Osteoblast (primary cell): ENCODE results near the gene RETSAT. TPM values are rescaled to one million over a fixed set of nuclear protein-coding genes. Genes with fewer than 3 reads are reported as not detected.
"Not testable (repeated sequence)": the region's sequence is repeated elsewhere in the genome, so short reads cannot be mapped to it uniquely, and the experiment has no call there.

Experiments
- DNase-seq: peaks from one replicate; pipeline ENCODE4 v3.0.0; 2011; ENCODE audit warnings: low spot score, mixed read lengths; ENCODE audit not compliant: insufficient read length; ENCODE audit errors: missing footprints
- H2AFZ ChIP-seq: 2 replicates; pipeline ENCODE4 v1.6.0; 2011; ENCODE audit warnings: mild to moderate bottlenecking, low read length
- H3K27ac ChIP-seq: 2 replicates; pipeline ENCODE4 v1.5.1; 2011; ENCODE audit warnings: mild to moderate bottlenecking, low read depth, low read length, moderate library complexity
- H3K27me3 ChIP-seq: 2 replicates; pipeline ENCODE4 v1.6.0; 2012; ENCODE audit warnings: mild to moderate bottlenecking, control low read depth, inconsistent platforms, low read length, moderate library complexity; ENCODE audit not compliant: insufficient read depth
- H3K36me3 ChIP-seq: 2 replicates; pipeline ENCODE4 v1.5.1; 2011; ENCODE audit warnings: mild to moderate bottlenecking, low read length, control low read depth, moderate library complexity; ENCODE audit not compliant: insufficient read depth
- H3K4me1 ChIP-seq: 2 replicates; pipeline ENCODE4 v1.5.1; 2011; ENCODE audit warnings: mild to moderate bottlenecking, low read length, control low read depth, moderate library complexity; ENCODE audit not compliant: insufficient read depth
- H3K4me2 ChIP-seq: 2 replicates; pipeline ENCODE4 v1.6.0; 2011; ENCODE audit warnings: mild to moderate bottlenecking, low read length; ENCODE audit not compliant: insufficient read depth
- H3K4me3 ChIP-seq: fragments of 200-600 bp; sonication (generic); 3 replicates; pipeline ENCODE4 v1.5.1; 2012; ENCODE audit warnings: mild to moderate bottlenecking, low read length, inconsistent platforms; ENCODE audit not compliant: insufficient read depth
- H3K79me2 ChIP-seq: 2 replicates; pipeline ENCODE4 v1.6.0; 2012; ENCODE audit warnings: mild to moderate bottlenecking, low read length, control low read depth, inconsistent platforms; ENCODE audit not compliant: insufficient read depth
- H3K9me3 ChIP-seq: 2 replicates; pipeline ENCODE4 v1.5.1; 2011; ENCODE audit warnings: low read depth, low read length, control low read depth
- H4K20me1 ChIP-seq: 2 replicates; pipeline ENCODE4 v1.6.0; 2012; ENCODE audit warnings: mild to moderate bottlenecking, low read length, control low read depth; ENCODE audit not compliant: insufficient read depth
- total RNA-seq: library from RNA; depleted of rRNA; stranded (reverse); fragments of >200 nt; gene quantifications from 2 replicates; pipeline ENCODE4 v1.2.3, GENCODE V29; 2012
- TF ChIP-seq, protein P1 (sequence below): IDR thresholded peaks from 2 replicates; pipeline ENCODE4 v1.5.1; 2011; ENCODE audit warnings: mild to moderate bottlenecking, low read depth, low read length, moderate library complexity; ENCODE audit errors: extremely low read depth

RETSAT gene
- total RNA-seq, 1 donor = 41.6 TPM

DNA sequence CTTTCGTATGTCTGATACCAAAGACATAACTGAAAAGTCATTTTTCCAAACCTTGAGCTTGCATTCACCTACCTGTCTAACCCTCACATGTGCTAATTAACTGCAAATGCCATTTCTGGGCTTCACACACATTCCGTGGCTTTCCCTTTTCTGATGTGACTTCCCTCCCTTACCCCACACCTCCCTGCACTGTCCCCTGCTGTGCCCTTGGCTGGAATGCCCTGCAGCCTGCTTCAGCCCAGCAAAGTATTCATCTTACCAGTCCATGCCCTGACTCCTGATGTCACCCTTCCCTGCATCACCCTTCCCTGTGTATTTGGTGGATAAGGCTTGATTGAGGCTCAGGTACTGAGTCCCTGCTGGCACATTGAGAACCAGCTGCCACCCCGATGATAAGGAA lies 12.2 kb downstream of the RETSAT start:
- H3K36me3 ChIP-seq = peaks cover 19% of the 10 kb centered on the region
- no peaks in the 10 kb centered on the region for H3K79me2 ChIP-seq
- no peak overlapping the region for H2AFZ ChIP-seq
- TF ChIP-seq, protein P1, sequence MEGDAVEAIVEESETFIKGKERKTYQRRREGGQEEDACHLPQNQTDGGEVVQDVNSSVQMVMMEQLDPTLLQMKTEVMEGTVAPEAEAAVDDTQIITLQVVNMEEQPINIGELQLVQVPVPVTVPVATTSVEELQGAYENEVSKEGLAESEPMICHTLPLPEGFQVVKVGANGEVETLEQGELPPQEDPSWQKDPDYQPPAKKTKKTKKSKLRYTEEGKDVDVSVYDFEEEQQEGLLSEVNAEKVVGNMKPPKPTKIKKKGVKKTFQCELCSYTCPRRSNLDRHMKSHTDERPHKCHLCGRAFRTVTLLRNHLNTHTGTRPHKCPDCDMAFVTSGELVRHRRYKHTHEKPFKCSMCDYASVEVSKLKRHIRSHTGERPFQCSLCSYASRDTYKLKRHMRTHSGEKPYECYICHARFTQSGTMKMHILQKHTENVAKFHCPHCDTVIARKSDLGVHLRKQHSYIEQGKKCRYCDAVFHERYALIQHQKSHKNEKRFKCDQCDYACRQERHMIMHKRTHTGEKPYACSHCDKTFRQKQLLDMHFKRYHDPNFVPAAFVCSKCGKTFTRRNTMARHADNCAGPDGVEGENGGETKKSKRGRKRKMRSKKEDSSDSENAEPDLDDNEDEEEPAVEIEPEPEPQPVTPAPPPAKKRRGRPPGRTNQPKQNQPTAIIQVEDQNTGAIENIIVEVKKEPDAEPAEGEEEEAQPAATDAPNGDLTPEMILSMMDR = no peak
- H3K4me1 ChIP-seq = peaks cover 5% of the 10 kb centered on the region
- no peaks in the 10 kb centered on the region for H3K9me3 ChIP-seq
- H3K4me3 ChIP-seq = no peak overlapping the region
- no peak overlapping the region for H3K27ac ChIP-seq
- no peak for DNase-seq
- H4K20me1 ChIP-seq = peaks cover 3% of the 10 kb centered on the region
- no peak overlapping the region for H3K4me2 ChIP-seq
- H3K27me3 ChIP-seq = peaks cover 9% of the 10 kb centered on the region

DNA sequence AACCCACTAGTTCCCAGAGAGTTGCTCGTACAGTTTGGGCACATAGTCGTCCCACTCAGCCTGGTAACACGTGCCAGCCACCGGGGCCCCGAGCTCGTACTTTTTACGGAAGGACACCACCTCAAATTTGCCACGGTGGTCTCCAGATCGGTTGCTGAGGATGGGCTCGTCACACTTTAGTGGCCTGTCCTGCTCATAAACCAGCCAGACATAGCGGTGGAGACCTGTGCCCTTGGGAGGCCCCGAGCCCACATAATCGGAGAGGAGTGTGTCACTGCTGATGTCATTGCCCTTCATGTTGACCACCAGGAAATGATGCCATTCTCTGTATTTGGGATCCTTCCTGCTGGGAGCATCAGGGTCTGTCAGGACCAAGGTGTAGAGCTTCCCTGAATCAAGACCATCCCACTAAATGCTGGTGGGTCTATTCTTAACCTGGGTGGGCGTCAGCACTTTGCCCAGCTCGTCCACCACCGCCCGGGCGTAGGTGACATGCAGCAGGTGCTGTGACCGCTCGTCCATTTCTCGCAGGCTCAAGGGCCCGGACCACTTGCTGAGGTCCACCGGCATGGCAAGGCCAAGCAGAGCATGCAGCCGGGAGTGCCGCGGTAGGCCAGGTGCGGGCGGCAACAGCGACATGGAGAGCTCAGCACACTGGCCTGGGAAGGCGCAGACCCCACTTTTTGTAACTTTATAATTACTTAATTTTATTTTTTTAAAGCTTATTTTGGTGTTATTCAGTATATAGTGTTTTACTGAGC lies 12.9 kb downstream of the RETSAT start:
- Histone ChIP-seq H3K9me3 (no peaks in the 10 kb centered on the region), H4K20me1 (peaks cover 3% of the 10 kb centered on the region), H3K36me3 (peaks cover 14% of the 10 kb centered on the region), H3K27me3 (peaks cover 9% of the 10 kb centered on the region), H2AFZ (no peak overlapping the region), H3K4me3 (no peak overlapping the region), H3K4me1 (peaks cover 5% of the 10 kb centered on the region), H3K27ac (no peak overlapping the region), H3K4me2 (no peak overlapping the region), H3K79me2 (no peaks in the 10 kb centered on the region)
- DNase-seq = no peak
- TF ChIP-seq, protein P1 = no peak

DNA sequence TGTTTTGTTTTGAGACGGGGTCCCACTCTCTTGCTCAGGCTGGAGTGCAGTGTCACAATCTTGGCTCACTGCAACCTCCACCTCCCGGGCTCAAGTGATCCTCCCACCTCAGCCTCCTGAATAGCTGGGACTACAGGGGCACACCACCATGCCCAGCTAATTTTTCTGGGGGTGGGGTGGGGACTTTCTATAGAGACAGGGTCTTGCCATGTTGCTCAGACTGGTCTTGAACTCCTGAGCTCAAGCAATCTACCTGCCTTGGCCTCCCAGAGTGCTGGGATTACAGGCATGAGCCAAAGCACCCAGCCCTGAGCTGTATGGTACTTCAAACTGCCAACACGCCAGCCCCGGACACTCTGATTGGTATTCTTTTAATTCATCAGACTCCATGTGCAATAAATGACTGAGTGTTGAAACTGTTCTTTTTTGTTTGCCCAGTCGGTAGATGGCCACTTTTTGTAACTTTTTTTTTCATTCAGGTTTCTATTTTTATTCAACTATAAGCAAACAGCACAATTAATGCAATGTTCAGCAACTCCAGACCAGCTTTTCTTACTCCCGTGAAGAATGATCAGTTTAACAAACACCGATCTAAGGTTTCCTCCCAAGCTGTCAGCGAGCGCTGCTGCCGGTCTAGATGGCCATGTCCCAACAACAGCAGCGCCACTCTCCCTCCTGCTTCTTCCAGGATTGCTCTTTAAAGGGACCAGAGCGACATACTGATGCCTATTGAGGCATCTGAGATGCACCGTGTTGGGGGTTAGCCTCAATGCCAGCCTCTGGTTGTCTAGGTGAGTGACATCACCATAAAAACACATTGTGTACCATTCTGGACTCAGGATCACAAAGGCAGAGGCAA lies 14.1 kb downstream of the RETSAT start:
- no peak overlapping the region for H3K27ac ChIP-seq
- DNase-seq = no peak
- H3K9me3 ChIP-seq = no peaks in the 10 kb centered on the region
- H2AFZ ChIP-seq = peak overlapping the region; percentile 62
- H3K79me2 ChIP-seq = no peaks in the 10 kb centered on the region
- H3K27me3 ChIP-seq = peaks cover 9% of the 10 kb centered on the region
- peaks cover 5% of the 10 kb centered on the region for H3K4me1 ChIP-seq
- H3K4me2 ChIP-seq = peak overlapping the region; percentile 74
- TF ChIP-seq, protein P1 = no peak
- H3K4me3 ChIP-seq = peak overlapping the region; percentile 54
- peaks cover 3% of the 10 kb centered on the region for H4K20me1 ChIP-seq
- peaks cover 5% of the 10 kb centered on the region for H3K36me3 ChIP-seq

DNA sequence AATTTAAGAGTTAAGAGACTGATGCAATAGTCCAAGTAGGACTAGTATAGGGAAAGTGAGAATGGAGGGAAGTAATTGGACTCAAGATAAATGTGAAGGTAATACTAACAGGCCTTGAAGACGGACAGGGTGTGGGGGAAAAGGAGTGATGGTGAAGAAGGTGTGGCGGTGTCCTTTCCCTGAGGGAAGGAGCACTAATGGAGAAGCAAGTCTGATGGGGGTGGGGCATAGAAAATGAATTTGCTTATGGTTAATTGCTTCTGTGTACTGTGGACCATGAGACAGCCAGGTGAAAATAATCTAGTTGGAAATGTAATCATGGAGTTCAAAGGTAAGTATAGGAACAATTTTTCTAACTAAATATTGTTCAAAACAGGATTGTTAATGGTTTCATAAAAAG lies 19.4 kb downstream of the RETSAT start:
- no peaks in the 10 kb centered on the region for H3K9me3 ChIP-seq
- no peak overlapping the region for H3K4me2 ChIP-seq
- peaks cover 9% of the 10 kb centered on the region for H3K27me3 ChIP-seq
- H3K4me1 ChIP-seq = no peaks in the 10 kb centered on the region
- no peaks in the 10 kb centered on the region for H3K79me2 ChIP-seq
- H4K20me1 ChIP-seq = no peaks in the 10 kb centered on the region
- no peak overlapping the region for H3K4me3 ChIP-seq
- H3K36me3 ChIP-seq = no peaks in the 10 kb centered on the region
- DNase-seq = no peak
- TF ChIP-seq, protein P1 = no peak
- H3K27ac ChIP-seq = no peak overlapping the region
- no peak overlapping the region for H2AFZ ChIP-seq

DNA sequence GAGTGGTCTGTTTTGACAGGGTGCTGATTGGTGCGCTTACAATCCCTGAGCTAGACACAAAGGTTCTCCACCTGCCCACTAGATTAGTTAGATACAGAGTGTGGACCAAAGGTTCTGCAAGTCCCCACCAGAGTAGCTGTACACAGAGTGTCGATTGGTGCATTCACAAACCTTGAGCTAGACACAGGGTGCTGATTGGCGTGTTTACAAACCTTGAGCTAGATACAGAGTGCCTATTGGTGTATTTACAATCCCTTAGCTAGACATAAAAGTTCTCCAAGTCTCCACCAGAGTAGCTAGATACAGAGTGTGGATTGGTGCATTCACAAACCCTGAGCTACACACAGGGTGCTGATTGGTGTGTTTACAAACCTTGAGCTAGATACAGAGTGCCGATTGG lies 20.5 kb downstream of the RETSAT start:
- H3K4me2 ChIP-seq, H3K79me2 ChIP-seq, H3K4me3 ChIP-seq, H3K27me3 ChIP-seq, H3K4me1 ChIP-seq, H3K9me3 ChIP-seq, DNase-seq, H3K27ac ChIP-seq, H3K36me3 ChIP-seq, H4K20me1 ChIP-seq, H2AFZ ChIP-seq: not testable (repeated sequence)
